Left colon (tissue), 2 donors: ENCODE results near the gene TM6SF1. TPM values are rescaled to one million over a fixed set of nuclear protein-coding genes. Genes with fewer than 3 reads are reported as not detected.
"Not testable (repeated sequence)": the region's sequence is repeated elsewhere in the genome, so short reads cannot be mapped to it uniquely, and the experiment has no call there.

Experiments
- ATAC-seq: fragments of 200-7000 bp; cut with Tn5 transposase; one replicate; pipeline ENCODE4 v1.9.1; 2020; ENCODE audit warnings: mild to moderate bottlenecking, moderate library complexity
- DNase-seq, 2 donors: peaks; one replicate each; pipeline ENCODE4 v3.0.0-alpha.2; 2020
- intact Hi-C, 2 donors: fragments of 100-400 bp; cut with DNase I in 1 of 2; cut with micrococcal nuclease in 1 of 2; formaldehyde crosslinking; loops; one replicate each; pipeline versions ENCODE4 v1.11.2 to v1.14.0; 2022; cut with DNase I, micrococcal nuclease
- total RNA-seq, 2 donors: library from RNA; stranded (reverse); fragmentation: NEBNext Ultra II Directional; extraction: Animal tissue kit (Norgen Biotek cat#: 25700); gene quantifications; one replicate each; pipeline ENCODE4 v1.2.1, GENCODE V29; 2021
- donor health status: DM: no; HTN: no; CAD: no.
- donor health status: DM: yes; HTN: yes; CAD: no.

TM6SF1 gene
- total RNA-seq, 2 donors from 2014 or later = 0.67 to 2.0 TPM

GRCh38 chr15:83112233-83112955 is 4.9 kb downstream of the TM6SF1 start:
- DNase-seq (no peak), ATAC-seq (no peak)
- intact Hi-C loops = no loop called here

- ATAC-seq (no peak), DNase-seq (no peak)
- intact Hi-C loops = no loop called here
Observed at GRCh38 chr15:83112956-83113299, 5.5 kb downstream of the TM6SF1 start.

GRCh38 chr15:83113881-83114674 is 6.6 kb downstream of the TM6SF1 start:
- no peak for ATAC-seq
- intact Hi-C loops = no loop called here
- DNase-seq = no peak

- intact Hi-C loops = no loop called here
- DNase-seq (no peak), ATAC-seq (no peak)
Observed at GRCh38 chr15:83114856-83115255, 7.4 kb downstream of the TM6SF1 start.

GRCh38 chr15:83115410-83115809 is 8.0 kb downstream of the TM6SF1 start:
- ATAC-seq (no peak), DNase-seq (no peak)
- intact Hi-C loops = no loop called here

GRCh38 chr15:83115831-83116565 is 8.6 kb downstream of the TM6SF1 start:
- ATAC-seq (no peak), DNase-seq (no peak)
- intact Hi-C loops = no loop called here

GRCh38 chr15:83118291-83118827 is 10.9 kb downstream of the TM6SF1 start:
- no peak for DNase-seq
- intact Hi-C loops = no loop called here
- ATAC-seq = no peak

- DNase-seq (no peak), ATAC-seq (no peak)
- intact Hi-C loops = no loop called here
Observed at GRCh38 chr15:83118968-83119367, 11.5 kb downstream of the TM6SF1 start.

GRCh38 chr15:83119968-83120581 is 12.6 kb downstream of the TM6SF1 start:
- DNase-seq = no peak
- intact Hi-C loops = no loop called here
- no peak for ATAC-seq

GRCh38 chr15:83123529-83123928 is 16.1 kb downstream of the TM6SF1 start:
- ATAC-seq (peak; percentile 60), DNase-seq (no peak)
- intact Hi-C loops = no loop called here

- ATAC-seq (peak; percentile 70), DNase-seq (no peak)
- intact Hi-C loops = no loop called here
Observed at GRCh38 chr15:83127547-83128150, 20.2 kb downstream of the TM6SF1 start.

GRCh38 chr15:83129791-83130190 is 22.3 kb downstream of the TM6SF1 start:
- intact Hi-C loops = no loop called here
- DNase-seq = no peak
- ATAC-seq = no peak

GRCh38 chr15:83132861-83133523 is 25.5 kb downstream of the TM6SF1 start:
- DNase-seq = no peak
- no peak for ATAC-seq
- intact Hi-C loops = no loop called here

- DNase-seq, intact Hi-C loops, ATAC-seq: not testable (repeated sequence)
Observed at GRCh38 chr15:83142151-83142550, 34.7 kb downstream of the TM6SF1 start.

- DNase-seq (no peak), ATAC-seq (no peak)
- intact Hi-C loops = no loop called here
Observed at GRCh38 chr15:83144771-83145170, 37.3 kb downstream of the TM6SF1 start.

- intact Hi-C loops = no loop called here
- DNase-seq (no peak), ATAC-seq (no peak)
Observed at GRCh38 chr15:83153288-83153687, 45.8 kb downstream of the TM6SF1 start.

- DNase-seq = no peak
- intact Hi-C loops = no loop called here
- no peak for ATAC-seq
Observed at GRCh38 chr15:83155942-83156341, 48.5 kb downstream of the TM6SF1 start.

- intact Hi-C loops = no loop called here
- DNase-seq (no peak), ATAC-seq (no peak)
Observed at GRCh38 chr15:83158393-83158792, 50.9 kb downstream of the TM6SF1 start.
